Esophagus muscularis mucosa (tissue), 4 donors: Measurements from ENCODE around the gene GALK1. TPM values are rescaled to one million over a fixed set of nuclear protein-coding genes. Genes with fewer than 3 reads are reported as not detected.

ENCODE experiments used
- DNase-seq: peaks from one replicate; pipeline ENCODE4 v3.0.0-alpha.2; 2017; ENCODE audit errors: extremely low spot score
- H3K27ac ChIP-seq, 4 donors: fragments of 200-600 bp; sonication (generic); replicated peaks in 1 of 4; 1 replicate in 3 of 4; 2 replicates in 1 of 4; pipeline ENCODE4 v1.5.1; 2016 to 2019; ENCODE audit warnings: mild to moderate bottlenecking in 1 of 4
- H3K27me3 ChIP-seq, 4 donors: fragments of 200-600 bp; sonication (generic); one replicate each; pipeline versions ENCODE4 v1.5.1 to v1.6.0; 2016 to 2019
- H3K36me3 ChIP-seq, 4 donors: fragments of 200-600 bp; sonication (generic); one replicate each; pipeline ENCODE4 v1.5.1; 2016 to 2019
- H3K4me1 ChIP-seq, 4 donors: fragments of 200-600 bp; sonication (generic); one replicate each; pipeline ENCODE4 v1.5.1; 2016 to 2019
- H3K4me3 ChIP-seq, 4 donors: fragments of 200-600 bp; sonication (generic); 1 replicate in 2 of 4; 2 replicates in 2 of 4; pipeline ENCODE4 v1.5.1; 2016 to 2019; ENCODE audit warnings: mild to moderate bottlenecking in 4 of 4, moderate library complexity in 1 of 4
- H3K9me3 ChIP-seq, 4 donors: fragments of 200-600 bp; sonication (generic); 1 replicate in 3 of 4; 2 replicates in 1 of 4; pipeline ENCODE4 v1.5.1; 2016 to 2019
- EP300 ChIP-seq: sonication (generic); formaldehyde crosslinking; IDR thresholded peaks from one replicate; pipeline ENCODE4 v1.6.1; 2017; ENCODE audit warnings: antibody characterized with exemption
- POLR2A ChIP-seq: fragments of 450-650 bp; IDR thresholded peaks from one replicate; pipeline ENCODE4 v1.6.1; 2017; ENCODE audit warnings: antibody characterized with exemption, moderate library complexity, mild to moderate bottlenecking, low read depth
- POLR2AphosphoS5 ChIP-seq, 2 donors: sonication (generic); formaldehyde crosslinking; IDR thresholded peaks; one replicate each; pipeline ENCODE4 v1.6.1; 2017; ENCODE audit warnings: antibody characterized with exemption in 2 of 2
- WGBS: methylation state at CpG from one replicate; pipeline ENCODE4 v1.1.5; 2018; 5-methylcytosine and 5-hydroxymethylcytosine counted together
- intact Hi-C: fragments of 100-400 bp; cut with DNase I; formaldehyde crosslinking; loops from one replicate; pipeline ENCODE4 v1.15.1; 2023
- total RNA-seq, 4 donors: library from RNA; depleted of rRNA; stranded (reverse); fragments of >200 nt; gene quantifications; one replicate each; pipeline versions ENCODE4 v1.1.0 to v1.2.1, GENCODE V29; 2016
- TF ChIP-seq, protein P1 (sequence below), 3 experiments: fragments of 200-600 bp in 2 of 3; fragments of 450-650 bp in 1 of 3; sonication (generic) in 2 of 3; IDR thresholded peaks; one replicate each; pipeline ENCODE4 v1.5.1; 2017 to 2019; ENCODE audit warnings: antibody characterized with exemption in 3 of 3, mild to moderate bottlenecking in 2 of 3, moderate library complexity in 1 of 3

Gene GALK1
- total RNA-seq, 4 donors from 2014 or later = 16.9 to 34.1 (median 24.4) TPM

DNA sequence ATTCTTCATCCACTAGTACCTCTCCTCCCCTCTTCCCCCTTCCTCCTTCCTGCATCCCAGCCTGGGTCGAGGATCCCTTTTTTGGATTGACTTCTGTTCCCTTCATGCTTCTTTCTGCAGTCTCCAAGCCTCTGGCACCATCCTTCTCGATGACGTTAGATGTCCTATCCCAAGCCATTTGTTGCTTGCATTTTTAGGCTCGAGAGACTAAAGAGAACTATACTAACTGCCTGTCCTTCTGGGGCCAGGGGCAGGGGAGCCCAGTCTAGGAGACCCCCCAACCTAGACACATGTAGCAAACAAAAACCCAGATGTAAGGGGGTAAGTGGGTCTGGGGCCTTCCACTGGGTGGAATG, 43.5 kb upstream of the GALK1 start:
- H3K36me3 ChIP-seq = peaks cover 18 to 45% (median 41%) of the 10 kb centered on the region in 4 donors
- H3K27me3 ChIP-seq = no peaks in the 10 kb centered on the region
- H3K4me3 ChIP-seq = no peak overlapping the region
- WGBS = 64% methylated on average over 4 of the region's 4 CpGs
- peak overlapping the region; percentile 55 to 68 (median 65) for H3K27ac ChIP-seq
- H3K4me1 ChIP-seq = peaks cover 27 to 46% (median 32%) of the 10 kb centered on the region in 4 donors
- DNase-seq = no peak
- intact Hi-C loops = no loop called here
- no peaks in the 10 kb centered on the region for H3K9me3 ChIP-seq
- TF ChIP-seq, protein P1, sequence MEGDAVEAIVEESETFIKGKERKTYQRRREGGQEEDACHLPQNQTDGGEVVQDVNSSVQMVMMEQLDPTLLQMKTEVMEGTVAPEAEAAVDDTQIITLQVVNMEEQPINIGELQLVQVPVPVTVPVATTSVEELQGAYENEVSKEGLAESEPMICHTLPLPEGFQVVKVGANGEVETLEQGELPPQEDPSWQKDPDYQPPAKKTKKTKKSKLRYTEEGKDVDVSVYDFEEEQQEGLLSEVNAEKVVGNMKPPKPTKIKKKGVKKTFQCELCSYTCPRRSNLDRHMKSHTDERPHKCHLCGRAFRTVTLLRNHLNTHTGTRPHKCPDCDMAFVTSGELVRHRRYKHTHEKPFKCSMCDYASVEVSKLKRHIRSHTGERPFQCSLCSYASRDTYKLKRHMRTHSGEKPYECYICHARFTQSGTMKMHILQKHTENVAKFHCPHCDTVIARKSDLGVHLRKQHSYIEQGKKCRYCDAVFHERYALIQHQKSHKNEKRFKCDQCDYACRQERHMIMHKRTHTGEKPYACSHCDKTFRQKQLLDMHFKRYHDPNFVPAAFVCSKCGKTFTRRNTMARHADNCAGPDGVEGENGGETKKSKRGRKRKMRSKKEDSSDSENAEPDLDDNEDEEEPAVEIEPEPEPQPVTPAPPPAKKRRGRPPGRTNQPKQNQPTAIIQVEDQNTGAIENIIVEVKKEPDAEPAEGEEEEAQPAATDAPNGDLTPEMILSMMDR (IDR thresholded peaks at IDR 0.05) = no peak
- TF ChIP-seq POLR2A (no peak), POLR2AphosphoS5 (IDR thresholded peaks at IDR 0.05) (no peak), EP300 (no peak)

DNA sequence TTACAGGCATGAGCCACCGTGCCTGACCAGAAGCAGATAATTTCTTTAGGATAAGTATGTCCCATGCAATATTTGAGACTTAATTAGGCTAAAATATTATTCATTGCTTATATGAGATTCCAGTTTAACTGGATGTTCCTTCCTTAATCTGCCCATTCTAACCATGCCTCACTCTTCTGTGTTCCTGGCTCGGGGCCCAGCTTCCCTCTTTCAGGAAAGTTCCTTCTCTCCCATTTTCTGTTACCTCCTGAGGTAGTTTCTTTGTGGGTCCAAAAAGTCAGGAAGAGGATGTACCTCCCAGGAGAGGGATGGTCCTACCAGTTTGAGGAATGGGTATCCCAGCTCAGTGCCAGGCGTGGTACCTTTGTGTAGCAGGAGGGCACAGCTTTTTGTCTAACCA, 42.9 kb upstream of the GALK1 start:
- Histone ChIP-seq H3K9me3 (no peaks in the 10 kb centered on the region), H3K4me1 (peaks cover 24 to 41% (median 29%) of the 10 kb centered on the region in 4 donors), H3K27ac (peak overlapping the region; percentile 55 to 68 (median 65)), H3K4me3 (no peak overlapping the region), H3K27me3 (no peaks in the 10 kb centered on the region), H3K36me3 (peaks cover 17 to 38% (median 37%) of the 10 kb centered on the region in 4 donors)
- DNase-seq = no peak
- no peak for TF ChIP-seq POLR2A
- TF ChIP-seq, protein P1 (IDR thresholded peaks at IDR 0.05) = no peak
- TF ChIP-seq EP300 = no peak
- TF ChIP-seq POLR2AphosphoS5 (IDR thresholded peaks at IDR 0.05) = no peak
- intact Hi-C loops = no loop called here
- 93% methylated on average over 3 of the region's 3 CpGs for WGBS

DNA sequence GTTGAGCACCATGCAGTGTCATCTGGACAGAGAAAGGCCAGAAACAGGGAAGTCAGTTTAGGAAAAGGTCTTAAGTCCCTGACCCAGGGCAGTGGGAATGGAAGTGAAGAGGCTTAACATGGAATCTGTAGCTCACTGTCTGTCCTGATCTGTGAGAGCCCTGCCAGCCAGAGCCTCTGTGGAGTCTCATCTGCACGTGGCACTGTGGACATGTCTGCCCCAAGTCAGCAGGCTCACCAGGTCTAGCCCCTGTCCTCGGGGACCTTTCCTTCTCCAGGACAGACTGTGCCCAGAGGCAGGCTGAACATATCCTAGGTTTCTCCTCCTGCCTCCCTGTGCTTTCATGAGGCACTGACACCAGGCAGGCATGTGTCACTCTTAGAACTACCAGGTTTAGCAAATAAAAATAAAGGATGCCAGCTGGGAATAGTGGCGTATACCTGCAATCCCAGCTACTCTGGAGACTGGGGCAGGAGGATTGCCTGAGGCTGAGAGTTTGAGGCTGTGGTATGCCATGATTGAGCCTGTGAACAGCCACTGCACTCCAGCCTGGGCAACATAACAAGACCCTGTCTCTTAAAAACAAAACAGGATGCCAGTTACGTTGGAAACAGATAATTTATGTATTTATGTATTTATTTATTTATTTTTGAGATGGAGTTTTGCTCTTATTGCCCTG, 42.0 kb upstream of the GALK1 start:
- Histone ChIP-seq H3K36me3 (peaks cover 8 to 30% (median 28%) of the 10 kb centered on the region in 4 donors), H3K27ac (no peak overlapping the region), H3K4me1 (peaks cover 23 to 33% (median 29%) of the 10 kb centered on the region in 4 donors), H3K9me3 (no peaks in the 10 kb centered on the region), H3K27me3 (no peaks in the 10 kb centered on the region), H3K4me3 (no peak overlapping the region)
- intact Hi-C loops = no loop called here
- no peak for DNase-seq
- 88% methylated on average over 4 of the region's 4 CpGs for WGBS
- TF ChIP-seq, protein P1 (IDR thresholded peaks at IDR 0.05) = no peak
- TF ChIP-seq POLR2A (no peak), EP300 (no peak)

DNA sequence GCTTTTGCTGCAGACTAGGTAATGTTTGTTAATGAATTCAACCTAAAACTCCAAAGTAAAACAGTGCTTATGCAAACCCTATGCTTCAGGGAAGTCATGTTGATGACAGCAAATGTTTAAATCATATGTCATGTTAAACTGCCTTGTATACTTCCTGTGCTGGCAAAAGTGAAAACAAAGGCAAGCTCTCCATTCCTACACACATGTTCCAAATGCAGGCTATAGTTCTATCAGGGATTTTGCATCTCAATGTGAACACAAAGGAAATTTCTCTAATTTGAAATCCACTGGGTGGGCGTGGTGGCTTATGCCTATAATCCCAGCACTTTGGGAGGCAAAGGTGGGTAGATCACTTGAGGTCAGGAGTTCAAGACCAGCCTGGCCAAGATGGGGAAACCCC, 38.9 kb upstream of the GALK1 start:
- intact Hi-C loops = no loop called here
- 100% methylated on average over 1 of the region's 1 CpG for WGBS
- DNase-seq = no peak

More for the DNA sequence above, 38.9 kb upstream of the GALK1 start:
- H3K4me3 ChIP-seq = no peak overlapping the region
- peaks cover 10 to 16% (median 14%) of the 10 kb centered on the region in 4 donors for H3K4me1 ChIP-seq
- no peaks in the 10 kb centered on the region for H3K27me3 ChIP-seq
- TF ChIP-seq, protein P1 (IDR thresholded peaks at IDR 0.05) = no peak
- TF ChIP-seq POLR2A (no peak), EP300 (no peak), POLR2AphosphoS5 (IDR thresholded peaks at IDR 0.05) (no peak)
- H3K27ac ChIP-seq = no peak overlapping the region
- H3K36me3 ChIP-seq = peaks cover 8 to 31% (median 27%) of the 10 kb centered on the region in 4 donors
- no peaks in the 10 kb centered on the region for H3K9me3 ChIP-seq
